HEK293T (cell line): ENCODE results near the gene DCTPP1.
A peak's percentile ranks its signal among the peaks of the same experiment; 100 is the strongest.

Experiments
- CTCF ChIA-PET: fragments of 350-600 bp; formaldehyde crosslinking; extraction: SDS; loops from one replicate; lab custom pipeline; 2021; ENCODE audit warnings: antibody characterized with exemption, inconsistent platforms; lab: Yijun Ruan, JAX
- POLR2A ChIA-PET: fragments of 350-600 bp; formaldehyde crosslinking; extraction: SDS; loops from one replicate; lab custom pipeline; 2020; ENCODE audit warnings: antibody characterized with exemption, inconsistent platforms; lab: Yijun Ruan, JAX
- DNase-seq: peaks from one replicate; pipeline ENCODE4 v3.0.0; 2012; ENCODE audit warnings: mixed read lengths; ENCODE audit errors: extremely low spot score
- ARNT ChIP-seq: fragments of 450-650 bp; IDR thresholded peaks from 2 replicates; pipeline ENCODE4 v1.6.1; 2017; ENCODE audit warnings: mild to moderate bottlenecking
- BHLHE40 ChIP-seq: fragments of 450-650 bp; IDR thresholded peaks from 2 replicates; pipeline ENCODE4 v1.6.1; 2016; ENCODE audit warnings: mild to moderate bottlenecking, moderate library complexity, borderline replicate concordance
- CTBP1 ChIP-seq: fragments of 450-650 bp; IDR thresholded peaks from 2 replicates; pipeline ENCODE4 v1.6.1; 2016; ENCODE audit warnings: borderline replicate concordance
- ELF4 ChIP-seq: fragments of 450-650 bp; IDR thresholded peaks from 2 replicates; pipeline ENCODE4 v1.6.1; 2017; ENCODE audit warnings: antibody characterized with exemption
- FOXA1 ChIP-seq: fragments of 450-650 bp; IDR thresholded peaks from 2 replicates; pipeline ENCODE4 v1.6.1; 2016; ENCODE audit warnings: mild to moderate bottlenecking
- FOXK2 ChIP-seq: fragments of 450-650 bp; IDR thresholded peaks from 2 replicates; pipeline ENCODE4 v1.6.1; 2016; ENCODE audit warnings: mild to moderate bottlenecking
- FOXM1 ChIP-seq: fragments of 450-650 bp; IDR thresholded peaks from 2 replicates; pipeline ENCODE4 v1.6.1; 2017; ENCODE audit warnings: mild to moderate bottlenecking, borderline replicate concordance
- HDGF ChIP-seq: fragments of 450-650 bp; IDR thresholded peaks from 2 replicates; pipeline ENCODE4 v1.6.1; 2017; ENCODE audit warnings: antibody characterized with exemption, borderline replicate concordance
- L3MBTL2 ChIP-seq: fragments of 450-650 bp; conservative IDR thresholded peaks from 2 replicates; pipeline ENCODE4 v1.6.1; 2016; ENCODE audit warnings: mild to moderate bottlenecking
- LEF1 ChIP-seq: fragments of 450-650 bp; IDR thresholded peaks from 2 replicates; pipeline ENCODE4 v1.6.1; 2017; ENCODE audit warnings: mild to moderate bottlenecking, borderline replicate concordance
- NFRKB ChIP-seq: fragments of 450-650 bp; IDR thresholded peaks from 2 replicates; pipeline ENCODE4 v1.6.1; 2016; ENCODE audit warnings: mild to moderate bottlenecking, moderate library complexity
- SP1 ChIP-seq: fragments of 450-650 bp; IDR thresholded peaks from 2 replicates; pipeline ENCODE4 v1.6.1; 2017
- SUZ12 ChIP-seq: fragments of 450-650 bp; IDR thresholded peaks from 2 replicates; pipeline ENCODE4 v1.6.1; 2016; ENCODE audit warnings: mild to moderate bottlenecking
- TARDBP ChIP-seq: fragments of 450-650 bp; IDR thresholded peaks from 2 replicates; pipeline ENCODE4 v1.6.1; 2016
- ZNF384 ChIP-seq: fragments of 450-650 bp; IDR thresholded peaks from 2 replicates; pipeline ENCODE4 v1.6.1; 2016
- TF ChIP-seq, protein P1 (sequence below): fragments of 450-650 bp; IDR thresholded peaks from 2 replicates; pipeline ENCODE4 v1.6.1; 2016

DCTPP1 gene

DNA sequence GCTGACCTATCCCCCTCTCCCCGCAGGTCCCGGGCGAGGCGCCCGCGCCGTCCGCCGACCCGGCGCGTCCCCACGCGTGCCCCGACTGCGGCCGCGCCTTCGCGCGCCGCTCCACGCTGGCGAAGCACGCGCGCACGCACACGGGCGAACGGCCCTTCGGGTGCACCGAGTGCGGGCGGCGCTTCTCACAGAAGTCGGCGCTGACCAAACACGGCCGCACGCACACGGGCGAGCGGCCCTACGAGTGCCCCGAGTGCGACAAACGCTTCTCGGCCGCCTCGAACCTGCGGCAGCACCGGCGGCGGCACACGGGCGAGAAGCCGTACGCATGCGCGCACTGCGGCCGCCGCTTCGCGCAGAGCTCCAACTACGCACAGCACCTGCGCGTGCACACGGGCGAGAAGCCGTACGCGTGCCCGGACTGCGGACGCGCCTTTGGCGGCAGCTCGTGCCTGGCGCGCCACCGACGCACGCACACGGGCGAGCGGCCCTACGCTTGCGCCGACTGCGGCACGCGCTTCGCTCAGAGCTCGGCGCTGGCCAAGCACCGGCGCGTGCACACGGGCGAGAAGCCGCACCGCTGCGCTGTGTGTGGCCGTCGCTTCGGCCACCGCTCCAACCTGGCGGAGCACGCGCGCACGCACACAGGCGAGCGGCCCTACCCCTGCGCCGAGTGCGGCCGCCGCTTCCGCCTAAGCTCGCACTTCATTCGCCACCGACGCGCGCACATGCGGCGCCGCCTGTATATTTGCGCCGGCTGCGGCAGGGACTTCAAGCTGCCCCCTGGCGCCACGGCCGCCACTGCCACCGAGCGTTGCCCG is 12.1 kb downstream of the DCTPP1 start:
- ChIA-PET CTCF (interaction anchor here (1.9 to 2.3 kb wide), 2 partner anchors 9 to 12 kb away, joined by 4 to 6 read pairs; partner anchors contain the start of gene DCTPP1), POLR2A (interaction anchor here (1.7 kb wide), 1 partner anchor 12 kb away, joined by 5 read pairs; the partner anchor contains the start of gene DCTPP1)
- TF ChIP-seq ELF4, result no peak
- no peak for TF ChIP-seq FOXM1
- TF ChIP-seq FOXA1, result no peak
- TF ChIP-seq SP1, result no peak
- peak; percentile 74 for TF ChIP-seq ARNT
- no peak for TF ChIP-seq HDGF
- peak; percentile 63 for DNase-seq

DNA sequence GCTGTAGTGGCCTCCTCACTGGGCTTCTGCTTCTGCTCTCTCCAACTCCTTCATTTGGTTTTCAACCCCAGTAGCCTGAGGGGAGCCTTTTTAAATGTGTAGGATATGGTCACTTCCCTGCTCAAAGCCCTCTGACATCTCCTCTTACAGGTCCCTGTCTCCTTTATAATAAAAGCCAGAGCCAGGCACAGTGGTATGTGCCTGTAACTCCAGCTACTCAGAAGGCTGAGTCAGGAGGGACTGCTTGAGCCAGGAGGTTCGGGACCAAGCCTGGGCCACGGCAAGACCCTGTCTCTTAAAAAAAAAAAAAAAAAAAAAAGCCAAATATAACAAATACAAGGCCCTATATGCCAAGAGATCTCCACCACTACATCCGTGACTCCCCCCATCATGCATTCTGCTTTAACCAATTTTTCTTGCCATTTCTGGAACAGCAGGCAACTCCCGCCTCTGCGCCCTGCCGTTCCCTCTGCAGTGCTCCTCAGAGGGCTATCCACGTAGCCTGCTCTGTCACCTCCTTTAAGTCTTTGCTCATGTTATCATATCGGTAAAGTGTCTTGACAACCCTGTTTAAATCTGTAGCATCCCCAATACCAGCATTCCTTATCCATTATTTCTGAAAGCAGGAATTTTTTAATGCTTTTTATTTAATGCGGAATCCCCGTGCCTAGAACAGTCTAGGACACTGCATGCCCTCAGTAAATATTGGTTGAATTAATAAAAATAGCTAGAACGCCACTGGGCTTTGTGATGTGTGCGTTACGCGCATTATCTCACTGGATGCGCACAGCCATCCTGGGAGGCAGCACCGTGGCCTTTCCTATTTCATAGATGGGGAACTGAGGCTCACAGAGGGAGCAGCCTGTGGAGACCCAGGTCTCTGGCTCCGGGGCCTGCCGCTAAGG is 13.0 kb downstream of the DCTPP1 start:
- no peak for DNase-seq

DNA sequence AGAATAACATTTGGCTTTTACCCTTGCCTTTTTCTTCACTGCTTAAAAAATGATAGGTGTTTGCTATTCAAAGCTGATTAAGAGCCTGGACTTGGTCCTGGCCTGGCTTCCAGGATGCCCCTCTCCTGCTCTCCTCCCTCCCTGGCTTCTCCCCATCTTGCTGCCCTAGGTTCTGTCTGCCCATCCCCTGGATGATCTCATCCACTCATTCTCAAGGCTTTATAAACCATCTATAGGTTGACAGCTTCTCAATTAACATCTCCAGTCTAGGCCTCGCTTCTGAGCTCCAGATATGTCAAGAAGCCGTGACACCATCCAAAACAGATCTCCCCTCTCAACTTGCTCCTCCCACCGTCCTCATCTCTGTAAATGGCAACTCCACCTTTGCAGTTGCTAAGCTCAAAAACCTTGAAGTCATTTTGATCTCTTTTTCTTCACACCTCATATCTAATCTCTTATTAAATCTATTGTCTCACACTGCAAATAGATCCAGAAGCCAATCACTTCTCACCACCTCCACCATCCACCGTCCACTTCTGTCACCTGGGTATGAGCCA is 13.7 kb downstream of the DCTPP1 start:
- ChIA-PET POLR2A (interaction anchor here (0.8 to 1.5 kb wide), 4 partner anchors 9 to 194 kb away, joined by 3 to 6 read pairs (median 4); partner anchors contain the start of genes DCTPP1, ZNF689, ZNF764 and ZNF771), CTCF (interaction anchor here (0.6 to 0.7 kb wide), 2 partner anchors 14 to 290 kb away, joined by 3 to 5 read pairs; partner anchors contain the start of gene DCTPP1)
- no peak for DNase-seq
- TF ChIP-seq SP1 (no peak), CTBP1 (no peak), SUZ12 (no peak), L3MBTL2 (no peak), BHLHE40 (no peak), ZNF384 (no peak), HDGF (no peak), NFRKB (no peak), ELF4 (no peak), LEF1 (no peak), FOXK2 (no peak), FOXA1 (no peak)

More for the DNA sequence above, 13.0 kb downstream of the DCTPP1 start:
- CTCF ChIA-PET, result no interaction called here
- TF ChIP-seq CTBP1 (no peak), TARDBP (no peak), L3MBTL2 (no peak), ZNF384 (no peak), HDGF (no peak), SP1 (no peak), NFRKB (no peak), SUZ12 (no peak), FOXK2 (no peak), ARNT (no peak), FOXA1 (no peak), ELF4 (no peak), LEF1 (no peak), FOXM1 (no peak), BHLHE40 (no peak)
- POLR2A ChIA-PET, result interaction anchor here (0.8 to 1.5 kb wide), 3 partner anchors 10 to 193 kb away, joined by 3 to 6 read pairs (median 5); partner anchors contain the start of genes DCTPP1, ZNF689 and ZNF771

DNA sequence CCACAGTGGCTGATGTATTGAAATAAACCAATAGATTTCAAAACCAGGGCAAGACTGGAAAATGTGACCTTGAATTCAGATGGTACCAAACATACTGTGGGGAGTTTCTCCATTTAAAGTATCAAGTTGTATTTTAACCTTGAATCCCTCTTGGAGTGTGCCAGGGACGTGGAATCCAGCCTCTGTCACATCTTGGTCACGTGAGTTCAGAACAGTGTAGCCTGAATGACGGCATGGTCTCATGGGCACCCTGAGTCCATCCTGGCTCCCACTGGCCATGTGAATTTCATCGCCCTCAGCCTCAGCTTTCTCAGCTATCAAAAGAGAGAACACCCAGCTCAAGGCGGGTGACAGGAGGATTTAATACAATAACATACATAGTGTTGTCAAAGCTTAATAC is 15.7 kb downstream of the DCTPP1 start:
- POLR2A ChIA-PET, result interaction anchor here (0.6 to 1.4 kb wide), 2 partner anchors 11 to 16 kb away, joined by 3 to 5 read pairs; partner anchors contain the start of gene DCTPP1
- CTCF ChIA-PET, result no interaction called here
- no peak for DNase-seq
- TF ChIP-seq LEF1 (no peak), CTBP1 (no peak), L3MBTL2 (no peak), ARNT (no peak), ZNF384 (no peak), HDGF (no peak), TARDBP (no peak), FOXK2 (no peak), SP1 (no peak), NFRKB (no peak), FOXA1 (no peak), BHLHE40 (no peak), ELF4 (no peak), FOXM1 (no peak), SUZ12 (no peak)
- TF ChIP-seq, protein P1, sequence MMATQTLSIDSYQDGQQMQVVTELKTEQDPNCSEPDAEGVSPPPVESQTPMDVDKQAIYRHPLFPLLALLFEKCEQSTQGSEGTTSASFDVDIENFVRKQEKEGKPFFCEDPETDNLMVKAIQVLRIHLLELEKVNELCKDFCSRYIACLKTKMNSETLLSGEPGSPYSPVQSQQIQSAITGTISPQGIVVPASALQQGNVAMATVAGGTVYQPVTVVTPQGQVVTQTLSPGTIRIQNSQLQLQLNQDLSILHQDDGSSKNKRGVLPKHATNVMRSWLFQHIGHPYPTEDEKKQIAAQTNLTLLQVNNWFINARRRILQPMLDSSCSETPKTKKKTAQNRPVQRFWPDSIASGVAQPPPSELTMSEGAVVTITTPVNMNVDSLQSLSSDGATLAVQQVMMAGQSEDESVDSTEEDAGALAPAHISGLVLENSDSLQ, result no peak

DNA sequence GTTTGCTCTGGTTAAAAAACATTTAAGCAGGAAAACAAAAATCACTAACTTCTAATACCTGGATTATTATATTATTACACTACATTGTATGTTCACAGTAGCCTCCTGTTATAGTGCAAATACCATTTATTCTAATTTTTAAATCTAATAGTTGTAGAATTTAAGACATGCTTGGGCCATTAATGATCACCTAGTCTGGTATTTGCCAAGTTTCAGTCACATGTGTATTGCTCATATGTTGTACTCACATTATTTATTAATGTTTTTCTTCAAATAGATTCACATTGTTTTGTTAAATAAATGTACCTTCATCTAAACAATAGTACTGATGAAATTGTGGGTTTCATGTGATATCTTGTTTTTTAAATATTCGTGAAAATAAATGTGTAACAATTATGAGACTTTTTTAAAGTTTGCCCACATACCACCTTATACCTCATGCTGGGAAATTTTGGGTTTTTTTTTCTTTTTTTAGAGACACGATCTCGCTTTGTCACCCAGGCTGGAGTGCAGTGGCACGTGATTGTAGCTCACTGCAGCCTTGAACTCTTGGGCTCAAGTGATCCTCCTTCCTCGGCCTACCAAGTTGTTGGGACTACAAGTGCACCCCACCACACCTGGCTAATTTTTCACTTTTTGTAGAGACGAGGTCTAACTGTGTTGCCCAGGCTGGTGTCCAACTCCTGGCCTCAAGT is 16.6 kb downstream of the DCTPP1 start:
- CTCF ChIA-PET, result no interaction called here
- TF ChIP-seq HDGF, result no peak
- TF ChIP-seq CTBP1, result no peak
- no peak for TF ChIP-seq BHLHE40
- TF ChIP-seq FOXM1, result no peak
- TF ChIP-seq, protein P1, result no peak
- TF ChIP-seq L3MBTL2, result no peak
- no peak for TF ChIP-seq ZNF384
- no peak for TF ChIP-seq FOXK2
- TF ChIP-seq ARNT, result no peak
- TF ChIP-seq SUZ12, result no peak
- TF ChIP-seq NFRKB, result no peak
- DNase-seq, result no peak
- POLR2A ChIA-PET, result interaction anchor here (1.4 kb wide), 1 partner anchor 17 kb away, joined by 5 read pairs; the partner anchor contains the start of gene DCTPP1
